GM19455 (cell line): ENCODE results near the gene PRTFDC1.

Experiments
- ATAC-seq: cut with Tn5 transposase; IDR thresholded peaks from one replicate; pipeline ENCODE4 v1.9.1; 2021; ENCODE audit not compliant: unreplicated experiment

PRTFDC1 gene

GRCh38 chr10:24804956-24805355 lies 147.4 kb downstream of the PRTFDC1 start:
- no peak for ATAC-seq

- no peak for ATAC-seq
Measured at GRCh38 chr10:24804392-24804791, 148.0 kb downstream of the PRTFDC1 start.

GRCh38 chr10:24802378-24802777 lies 150.0 kb downstream of the PRTFDC1 start:
- ATAC-seq = no peak

GRCh38 chr10:24800861-24801260 lies 151.5 kb downstream of the PRTFDC1 start:
- no peak for ATAC-seq
